Measurements from ENCODE around the gene PRPF38B. TPM values are rescaled to one million over a fixed set of nuclear protein-coding genes. Genes with fewer than 3 reads are reported as not detected.

Gene PRPF38B
- total and polyA plus RNA-seq, 4 donors: 9.5 to 20.9 (median 14.3) TPM

GRCh38 chr1:108745980-108746381 is 53.9 kb downstream of the PRPF38B start:
- H3K4me1 ChIP-seq (ENCODE audit: control insufficient read depth in 4 of 4, insufficient read depth in 4 of 4, low read length in 3 of 4): peaks cover 0 to 5% (median 2%) of the 10 kb centered on the region in 4 donors
- H3K36me3 ChIP-seq (ENCODE audit: control insufficient read depth in 4 of 4, insufficient read depth in 3 of 4, low read depth in 1 of 4, low read length in 3 of 4): peaks cover 0 to 2% (median 0%) of the 10 kb centered on the region in 4 donors
- TF ChIP-seq ZBTB33 (IDR thresholded peaks at IDR 0.05): no peak
- TF ChIP-seq NR2F2 (IDR thresholded peaks at IDR 0.05): no peak
- WGBS: 47% methylated on average over 3 of the region's 3 CpGs
- H3K27ac ChIP-seq (ENCODE audit: low read depth in 1 of 2, low read length in 2 of 2): peak overlapping the region; percentile 93 to 98
- H3K9ac ChIP-seq (ENCODE audit: low read depth in 1 of 2, low read length in 2 of 2): no peak overlapping the region
- no peaks in the 10 kb centered on the region for H3K27me3 ChIP-seq (ENCODE audit: control insufficient read depth in 4 of 4, insufficient read depth in 4 of 4, low read length in 3 of 4)
- no peak overlapping the region for H3K4me3 ChIP-seq (ENCODE audit: low read depth in 1 of 3, low read length in 3 of 3)
- no peaks in the 10 kb centered on the region for H3K9me3 ChIP-seq (ENCODE audit: control insufficient read depth in 4 of 4, low read length in 3 of 4)
- no peak for DNase-seq (ENCODE audit: low spot score)

GRCh38 chr1:108746382-108747170 is 54.5 kb downstream of the PRPF38B start, which contains the start of gene STXBP3:
Gene STXBP3 (plus strand): TSS chr1:108746674. CDS start chr1:108746738, 64 bp downstream.
- Histone ChIP-seq H3K9ac (ENCODE audit: low read depth in 1 of 2, low read length in 2 of 2) (peak within 1 kb of the TSS; percentile 75 to 86), H3K9me3 (ENCODE audit: control insufficient read depth in 4 of 4, low read length in 3 of 4) (no peaks in the 10 kb centered on the region), H3K4me1 (ENCODE audit: control insufficient read depth in 4 of 4, insufficient read depth in 4 of 4, low read length in 3 of 4) (peaks cover 0 to 5% (median 2%) of the 10 kb centered on the region in 4 donors), H3K4me3 (ENCODE audit: low read depth in 1 of 3, low read length in 3 of 3) (peak within 1 kb of the TSS; percentile 77 to 89 (median 88)), H3K27me3 (ENCODE audit: control insufficient read depth in 4 of 4, insufficient read depth in 4 of 4, low read length in 3 of 4) (no peaks in the 10 kb centered on the region), H3K36me3 (ENCODE audit: control insufficient read depth in 4 of 4, insufficient read depth in 3 of 4, low read depth in 1 of 4, low read length in 3 of 4) (peaks cover 0 to 2% (median 0%) of the 10 kb centered on the region in 4 donors), H3K27ac (ENCODE audit: low read depth in 1 of 2, low read length in 2 of 2) (peak within 1 kb of the TSS; percentile 93 to 98)
- under 1% methylated on average over 75 of the region's 75 CpGs for WGBS
- DNase-seq (ENCODE audit: low spot score): peak; percentile 100
- TF ChIP-seq GABPA (IDR thresholded peaks at IDR 0.05 in 1 of 2, conservative IDR thresholded peaks at IDR 0.05 in 1 of 2) (peak in 1 of 2 donors; percentile 81), YY1 (IDR thresholded peaks at IDR 0.05) (peak; percentile 96), HNF4A (conservative IDR thresholded peaks at IDR 0.05) (peak; percentile 15 to 54), CTCF (IDR thresholded peaks at IDR 0.05; ENCODE audit: low read depth, low read length, missing input control) (peak; percentile 93), EGR1 (IDR thresholded peaks at IDR 0.05; ENCODE audit: low read depth in 2 of 2) (peak; percentile 91), ATF3 (IDR thresholded peaks at IDR 0.05) (no peak), JUND (IDR thresholded peaks at IDR 0.05) (peak in 1 of 2 donors; percentile 50), FOXA1 (IDR thresholded peaks at IDR 0.05) (no peak), TAF1 (conservative IDR thresholded peaks at IDR 0.05) (peak; percentile 97), RAD21 (IDR thresholded peaks at IDR 0.05) (peak; percentile 63 to 77), SP1 (IDR thresholded peaks at IDR 0.05) (peak; percentile 83), HNF4G (IDR thresholded peaks at IDR 0.05) (no peak), REST (IDR thresholded peaks at IDR 0.05) (peak; percentile 92), RXRA (IDR thresholded peaks at IDR 0.05) (peak in 1 of 2 donors; percentile 73), ZBTB33 (IDR thresholded peaks at IDR 0.05) (no peak), NR2F2 (IDR thresholded peaks at IDR 0.05) (no peak), MAX (IDR thresholded peaks at IDR 0.05) (no peak)

Data from liver (tissue), 9 donors.